T-helper 17 cell (primary cell): Measurements from ENCODE around the gene LRFN3. TPM values are rescaled to one million over a fixed set of nuclear protein-coding genes. Genes with fewer than 3 reads are reported as not detected.

Experiments
- total RNA-seq, 4 donors: library from RNA in 2 of 4; stranded (reverse) in 2 of 4; gene quantifications; one replicate each; pipeline ENCODE4 v1.2.3 and lab custom pipeline; 2022 to 2026

The LRFN3 gene
- total RNA-seq, 2 donors from 2014 or later = 6.8 to 8.7 TPM

Other genes starting within 250 kb of the LRFN3 start
- 1 to 10 TPM; 3.4 to 5.0 TPM for gene ZBTB32, start 231.8 kb upstream of the LRFN3 start, total RNA-seq
- gene KMT2B, start 218.4 kb upstream of the LRFN3 start, total RNA-seq = 10 to 100 TPM; 74.0 to 76.1 TPM
- gene IGFLR1, start 193.9 kb upstream of the LRFN3 start, total RNA-seq = 10 to 100 TPM; 48.1 to 59.0 TPM
- 10 to 100 TPM; 48.1 to 68.2 TPM for gene U2AF1L4, start 191.0 kb upstream of the LRFN3 start, total RNA-seq
- gene PSENEN, start 190.7 kb upstream of the LRFN3 start, total RNA-seq = 10 to 100 TPM; 21.2 to 24.9 TPM
- 10 to 100 TPM; 12.6 to 13.6 TPM for gene LIN37, start 187.8 kb upstream of the LRFN3 start, total RNA-seq
- not detected for gene HSPB6, start 179.3 kb upstream of the LRFN3 start, total RNA-seq
- gene PROSER3, start 178.2 kb upstream of the LRFN3 start, total RNA-seq = 10 to 100 TPM; 36.2 to 36.6 TPM
- 10 to 100 TPM; 16.4 to 20.5 TPM for gene ARHGAP33, start 160.8 kb upstream of the LRFN3 start, total RNA-seq
- not detected for gene PRODH2, start 123.5 kb upstream of the LRFN3 start, total RNA-seq
- not detected for gene NPHS1, start 83.9 kb upstream of the LRFN3 start, total RNA-seq
- not detected for gene KIRREL2, start 79.5 kb upstream of the LRFN3 start, total RNA-seq
- not detected for gene APLP1, start 67.8 kb upstream of the LRFN3 start, total RNA-seq
- gene NFKBID, start 35.8 kb upstream of the LRFN3 start, total RNA-seq = 100 to 1,000 TPM; 128 to 140 TPM
- 10 to 100 TPM; 63.0 to 73.7 TPM for gene HCST, start 33.8 kb upstream of the LRFN3 start, total RNA-seq
- gene TYROBP, start 28.1 kb upstream of the LRFN3 start, total RNA-seq = 10 to 100 TPM in 1 of 2 donors, 1 to 10 TPM in 1; 5.9 to 16.7 TPM
- 1 to 10 TPM; 6.2 to 6.9 TPM for gene SDHAF1, start 58.8 kb downstream of the LRFN3 start, total RNA-seq
- 1 to 10 TPM; 1.8 to 2.0 TPM for gene SYNE4, start 72.4 kb downstream of the LRFN3 start, total RNA-seq
- 10 to 100 TPM; 33.3 to 34.2 TPM for gene ALKBH6, start 77.8 kb downstream of the LRFN3 start, total RNA-seq
- gene CLIP3, start 96.5 kb downstream of the LRFN3 start, total RNA-seq = 1 to 10 TPM; 3.8 TPM
- 1 to 10 TPM in 1 of 2 donors, under 1 TPM in 1; 0.60 to 1.8 TPM for gene THAP8, start 117.9 kb downstream of the LRFN3 start, total RNA-seq
- gene WDR62, start 118.5 kb downstream of the LRFN3 start, total RNA-seq = 1 to 10 TPM; 2.2 to 3.8 TPM
- gene OVOL3, start 174.8 kb downstream of the LRFN3 start, total RNA-seq = not detected
- 10 to 100 TPM; 26.4 to 28.2 TPM for gene POLR2I, start 178.5 kb downstream of the LRFN3 start, total RNA-seq
- gene TBCB, start 179.1 kb downstream of the LRFN3 start, total RNA-seq = 100 to 1,000 TPM; 127 to 131 TPM
- gene CAPNS1, start 203.7 kb downstream of the LRFN3 start, total RNA-seq = 100 to 1,000 TPM; 323 to 327 TPM
- not detected for gene COX7A1, start 216.1 kb downstream of the LRFN3 start, total RNA-seq